T-helper 22 cell (primary cell): ENCODE data around the gene CSF3R.
"Not testable (repeated sequence)": the region's sequence is repeated elsewhere in the genome, so short reads cannot be mapped to it uniquely, and the experiment has no call there.

ENCODE experiments used
- DNase-seq: peaks from one replicate; pipeline ENCODE4 v3.0.0-alpha.2; 2020; ENCODE audit warnings: low read depth

Gene CSF3R

GRCh38 chr1:36513676-36514473 lies 31.2 kb upstream of the CSF3R start:
- no peak for DNase-seq

GRCh38 chr1:36512842-36513241 lies 30.1 kb upstream of the CSF3R start:
- DNase-seq: no peak

- DNase-seq: no peak
These were observed 29.4 kb upstream of the CSF3R start for GRCh38 chr1:36511804-36512798.

GRCh38 chr1:36511220-36511619 lies 28.5 kb upstream of the CSF3R start:
- DNase-seq: not testable (repeated sequence)

- DNase-seq: no peak
These were observed 27.7 kb upstream of the CSF3R start for GRCh38 chr1:36510418-36510817.

- no peak for DNase-seq
These were observed 25.5 kb upstream of the CSF3R start for GRCh38 chr1:36508257-36508656.

- no peak for DNase-seq
These were observed 23.7 kb upstream of the CSF3R start for GRCh38 chr1:36506276-36506920.

GRCh38 chr1:36503733-36504132 lies 21.0 kb upstream of the CSF3R start:
- no peak for DNase-seq

- no peak for DNase-seq
These were observed 20.4 kb upstream of the CSF3R start for GRCh38 chr1:36503159-36503558.

- no peak for DNase-seq
These were observed 19.9 kb upstream of the CSF3R start for GRCh38 chr1:36502616-36503015.

- DNase-seq: not testable (repeated sequence)
These were observed 19.2 kb upstream of the CSF3R start for GRCh38 chr1:36501911-36502310.

- no peak for DNase-seq
These were observed 14.5 kb upstream of the CSF3R start for GRCh38 chr1:36497207-36497606.

GRCh38 chr1:36494971-36495370 lies 12.3 kb upstream of the CSF3R start:
- DNase-seq: no peak

- no peak for DNase-seq
These were observed 10.8 kb upstream of the CSF3R start for GRCh38 chr1:36493524-36493923.

- DNase-seq: no peak
These were observed 9.8 kb upstream of the CSF3R start for GRCh38 chr1:36492491-36492890.

GRCh38 chr1:36489258-36490051 lies 6.7 kb upstream of the CSF3R start:
- not testable (repeated sequence) for DNase-seq

- no peak for DNase-seq
These were observed 5.2 kb upstream of the CSF3R start for GRCh38 chr1:36487906-36488305.

- DNase-seq: not testable (repeated sequence)
These were observed 4.6 kb upstream of the CSF3R start for GRCh38 chr1:36487336-36487725.

- DNase-seq: no peak
These were observed 4.0 kb upstream of the CSF3R start for GRCh38 chr1:36486439-36487335.

- DNase-seq: no peak
These were observed 3.4 kb upstream of the CSF3R start for GRCh38 chr1:36486093-36486438.

- DNase-seq: no peak
These were observed 1.4 kb upstream of the CSF3R start for GRCh38 chr1:36484099-36484498.
